CD14-positive monocyte (primary cell): ENCODE data around the gene PARD6G. TPM values are rescaled to one million over a fixed set of nuclear protein-coding genes. Genes with fewer than 3 reads are reported as not detected.

Experiments used
- DNase-seq, 3 donors: peaks; one replicate each; pipeline ENCODE4 v3.0.0-alpha.2; 2011 to 2022
- H2AFZ ChIP-seq: 2 replicates; pipeline ENCODE4 v1.6.0; 2012; ENCODE audit warnings: mild to moderate bottlenecking, low read depth, low read length, inconsistent platforms; ENCODE audit not compliant: insufficient read depth, poor library complexity, severe bottlenecking
- H3K27ac ChIP-seq, 2 donors: 1 replicate in 1 of 2; 2 replicates in 1 of 2; pipeline ENCODE4 v1.5.1; 2012 to 2013; ENCODE audit warnings: low read length in 2 of 2, control low read depth in 1 of 2, inconsistent platforms in 1 of 2, low read depth in 1 of 2, mild to moderate bottlenecking in 1 of 2
- H3K27me3 ChIP-seq, 2 donors: one replicate each; pipeline versions ENCODE4 v1.6.0 to v1.6.1; 2011 to 2013; ENCODE audit warnings: low read length in 2 of 2; ENCODE audit not compliant: control insufficient read depth in 2 of 2, insufficient read depth in 2 of 2
- H3K36me3 ChIP-seq, 2 donors: replicated peaks in 1 of 2; 1 replicate in 1 of 2; 2 replicates in 1 of 2; pipeline versions ENCODE4 v1.5.1 to v1.6.1; 2012 to 2013; ENCODE audit warnings: low read length in 2 of 2, control low read depth in 1 of 2, inconsistent platforms in 1 of 2, mild to moderate bottlenecking in 1 of 2; ENCODE audit not compliant: insufficient read depth in 2 of 2, control insufficient read depth in 1 of 2
- H3K4me1 ChIP-seq, 2 donors: 1 replicate in 1 of 2; 2 replicates in 1 of 2; pipeline versions ENCODE4 v1.5.1 to v1.6.1; 2012 to 2013; ENCODE audit warnings: low read length in 2 of 2, control low read depth in 1 of 2, inconsistent platforms in 1 of 2, mild to moderate bottlenecking in 1 of 2, moderate library complexity in 1 of 2; ENCODE audit not compliant: insufficient read depth in 2 of 2, control insufficient read depth in 1 of 2
- H3K4me2 ChIP-seq: replicated peaks from 2 replicates; pipeline ENCODE3; 2012; ENCODE audit warnings: low read length, moderate library complexity, mild to moderate bottlenecking; ENCODE audit not compliant: poor library complexity, severe bottlenecking; ENCODE audit errors: extremely low read depth
- H3K4me3 ChIP-seq, 3 experiments: fragments of 200-600 bp in 1 of 3; sonication (generic) in 1 of 3; replicated peaks in 1 of 3; 1 replicate in 2 of 3; 2 replicates in 1 of 3; pipeline ENCODE4 v1.5.1; 2011 to 2013; ENCODE audit warnings: low read length in 3 of 3, mild to moderate bottlenecking in 3 of 3, control low read depth in 2 of 3, low read depth in 2 of 3, inconsistent platforms in 1 of 3, moderate library complexity in 1 of 3
- H3K79me2 ChIP-seq: 2 replicates; pipeline ENCODE4 v1.6.0; 2012; ENCODE audit warnings: mild to moderate bottlenecking, control low read depth, inconsistent platforms, low read length, moderate library complexity; ENCODE audit not compliant: insufficient read depth
- H3K9ac ChIP-seq: 2 replicates; pipeline ENCODE4 v1.6.0; 2017; ENCODE audit warnings: low read length, mild to moderate bottlenecking; ENCODE audit not compliant: insufficient read depth, poor library complexity, severe bottlenecking
- H3K9me3 ChIP-seq, 2 donors: replicated peaks in 1 of 2; 1 replicate in 1 of 2; 2 replicates in 1 of 2; pipeline versions ENCODE4 v1.5.1 to v1.6.1; 2012 to 2013; ENCODE audit warnings: low read length in 2 of 2, control low read depth in 1 of 2; ENCODE audit not compliant: control insufficient read depth in 1 of 2, insufficient read depth in 1 of 2
- H4K20me1 ChIP-seq: 2 replicates; pipeline ENCODE4 v1.6.0; 2012; ENCODE audit warnings: mild to moderate bottlenecking, low read length, control low read depth, moderate library complexity; ENCODE audit not compliant: insufficient read depth
- H3K27ac Mint-ChIP-seq, 7 donors: one replicate each; pipeline ENCODE4 v1.8.0; 2020; ENCODE audit warnings: mild to moderate bottlenecking in 7 of 7, mixed read lengths in 7 of 7, moderate library complexity in 6 of 7, inconsistent platforms in 2 of 7
- H3K27me3 Mint-ChIP-seq, 3 donors: one replicate each; pipeline ENCODE4 v1.8.0; 2021 to 2022; ENCODE audit warnings: low read depth in 3 of 3, mild to moderate bottlenecking in 3 of 3, mixed read lengths in 3 of 3, moderate library complexity in 3 of 3, inconsistent platforms in 1 of 3
- H3K36me3 Mint-ChIP-seq, 2 donors: one replicate each; pipeline ENCODE4 v1.8.0; 2020; ENCODE audit warnings: mixed read lengths in 2 of 2, inconsistent platforms in 1 of 2, mild to moderate bottlenecking in 1 of 2
- H3K4me1 Mint-ChIP-seq: one replicate; pipeline ENCODE4 v1.8.0; 2020; ENCODE audit warnings: mild to moderate bottlenecking, mixed read lengths
- H3K4me3 Mint-ChIP-seq, 2 donors: one replicate each; pipeline ENCODE4 v1.8.0; 2020; ENCODE audit warnings: mild to moderate bottlenecking in 2 of 2, mixed read lengths in 2 of 2, moderate library complexity in 1 of 2
- H3K9me3 Mint-ChIP-seq, 7 donors: one replicate each; pipeline ENCODE4 v1.8.0; 2020 to 2022; ENCODE audit warnings: mixed read lengths in 7 of 7, mild to moderate bottlenecking in 6 of 7, moderate library complexity in 6 of 7, inconsistent platforms in 2 of 7
- CTCF ChIP-seq: fragments of 200-600 bp; IDR thresholded peaks from one replicate; pipeline ENCODE4 v1.8.0; 2022; ENCODE audit warnings: antibody characterized with exemption, mild to moderate bottlenecking
- WGBS: methylation state at CpG from one replicate; pipeline ENCODE4 v1.1.5; 2013; ENCODE audit warnings: missing lambda C conversion rate; ENCODE audit not compliant: insufficient coverage; 5-methylcytosine and 5-hydroxymethylcytosine counted together
- intact Hi-C, 2 donors: fragments of 100-400 bp; cut with micrococcal nuclease; formaldehyde crosslinking; loops; one replicate each; pipeline versions ENCODE4 v1.15.0 to v1.15.1; 2023
- polyA plus RNA-seq, 3 donors: library from polyadenylated mRNA; depleted of rRNA in 1 of 3; unstranded in 2 of 3; stranded (reverse) in 1 of 3; fragments of 300-500 nt in 2 of 3; fragments of >200 nt in 1 of 3; fragmentation: Illumina TruSeq in 2 of 3; gene quantifications; 1 replicate in 2 of 3; 2 replicates in 1 of 3; pipeline ENCODE4 v1.2.3, GENCODE V29; 2012 to 2021

Gene PARD6G
- polyA plus RNA-seq, 3 donors: not detected

GRCh38 chr18:80120932-80121331, 126.4 kb downstream of the PARD6G start:
- no CpG with 5 or more reads among the region's 1 CpG for WGBS
- intact Hi-C loops: no loop called here
- TF ChIP-seq CTCF: no peak
- H3K27me3 ChIP-seq: no peaks in the 10 kb centered on the region
- H3K9me3 ChIP-seq: no peaks in the 10 kb centered on the region
- no peak overlapping the region for H3K4me3 ChIP-seq
- Mint-ChIP-seq H3K36me3 (peaks cover 38 to 64% of the 10 kb centered on the region in 2 donors), H3K4me3 (no peak overlapping the region), H3K27ac (no peak overlapping the region), H3K9me3 (peaks cover 0 to 3% (median 0%) of the 10 kb centered on the region in 7 donors), H3K4me1 (no peaks in the 10 kb centered on the region), H3K27me3 (no peaks in the 10 kb centered on the region)
- H3K4me2 ChIP-seq: no peak overlapping the region
- no peak overlapping the region for H2AFZ ChIP-seq
- no peak overlapping the region for H3K9ac ChIP-seq
- peaks cover 8% of the 10 kb centered on the region for H4K20me1 ChIP-seq
- peaks cover 6 to 29% of the 10 kb centered on the region in 2 donors for H3K36me3 ChIP-seq
- no peak for DNase-seq
- H3K27ac ChIP-seq: no peak overlapping the region
- no peaks in the 10 kb centered on the region for H3K4me1 ChIP-seq
- peaks cover 31% of the 10 kb centered on the region for H3K79me2 ChIP-seq

- no peak overlapping the region for H3K9ac ChIP-seq
- H3K4me1 ChIP-seq: no peaks in the 10 kb centered on the region
- H3K27me3 ChIP-seq: no peaks in the 10 kb centered on the region
- TF ChIP-seq CTCF: no peak
- no peak overlapping the region for H3K4me2 ChIP-seq
- H3K79me2 ChIP-seq: peaks cover 42% of the 10 kb centered on the region
- H4K20me1 ChIP-seq: peaks cover 24% of the 10 kb centered on the region
- peaks cover 6 to 29% of the 10 kb centered on the region in 2 donors for H3K36me3 ChIP-seq
- 100% methylated on average over 1 of the region's 6 CpGs for WGBS
- H3K27me3 Mint-ChIP-seq: no peaks in the 10 kb centered on the region
- no peak for DNase-seq
- no peak overlapping the region for H3K4me3 Mint-ChIP-seq
- H2AFZ ChIP-seq: no peak overlapping the region
- intact Hi-C loops: no loop called here
- peaks cover 4% of the 10 kb centered on the region for H3K4me1 Mint-ChIP-seq
- H3K9me3 Mint-ChIP-seq: peaks cover 0 to 3% (median 0%) of the 10 kb centered on the region in 7 donors
- H3K36me3 Mint-ChIP-seq: peaks cover 38 to 56% of the 10 kb centered on the region in 2 donors
- H3K9me3 ChIP-seq: no peaks in the 10 kb centered on the region
- H3K27ac Mint-ChIP-seq: no peak overlapping the region
- no peak overlapping the region for H3K27ac ChIP-seq
- no peak overlapping the region for H3K4me3 ChIP-seq
Observed at GRCh38 chr18:80119111-80119510, 128.2 kb downstream of the PARD6G start.
